Activated CD4-positive, alpha-beta T cell treated with anti-CD3 and anti-CD28 coated beads, Interleukin-2, amount 50 U/mL, for 48 hours (primary cell): ENCODE measurements around the gene HNRNPDL.
"Not testable (repeated sequence)": the region's sequence is repeated elsewhere in the genome, so short reads cannot be mapped to it uniquely, and the experiment has no call there.

Source experiments
- DNase-seq, 2 experiments: peaks; one replicate each; pipeline ENCODE4 v3.0.0-alpha.2; 2020

Gene HNRNPDL

GRCh38 chr4:82430193-82430963, at the start of gene HNRNPDL, which contains the start of gene ENOPH1:
Gene HNRNPDL (minus strand): TSS chr4:82430462. CDS start chr4:82429690, 772 bp downstream.
Gene ENOPH1 (plus strand): TSS chr4:82430590. CDS start chr4:82430830, 240 bp downstream.
- DNase-seq: peak; percentile 99 to 100

- no peak for DNase-seq
Observed at GRCh38 chr4:82479562-82479961, 49.3 kb upstream of the HNRNPDL start.

- not testable (repeated sequence) for DNase-seq
Observed at GRCh38 chr4:82477469-82477868, 47.2 kb upstream of the HNRNPDL start.

- DNase-seq: not testable (repeated sequence)
Observed at GRCh38 chr4:82475931-82476330, 45.7 kb upstream of the HNRNPDL start.

GRCh38 chr4:82473621-82474164, 43.4 kb upstream of the HNRNPDL start:
- no peak for DNase-seq

GRCh38 chr4:82473080-82473479, 42.8 kb upstream of the HNRNPDL start:
- DNase-seq: not testable (repeated sequence)

- DNase-seq: no peak
Observed at GRCh38 chr4:82469791-82470345, 39.6 kb upstream of the HNRNPDL start.

GRCh38 chr4:82467471-82467870, 37.2 kb upstream of the HNRNPDL start:
- DNase-seq: no peak

- no peak for DNase-seq
Observed at GRCh38 chr4:82463221-82463620, 33.0 kb upstream of the HNRNPDL start.

- peak; percentile 90 to 92 for DNase-seq
Observed at GRCh38 chr4:82462415-82462831, 32.2 kb upstream of the HNRNPDL start.

- no peak for DNase-seq
Observed at GRCh38 chr4:82461710-82462109, 31.4 kb upstream of the HNRNPDL start.

- no peak for DNase-seq
Observed at GRCh38 chr4:82458729-82459128, 28.5 kb upstream of the HNRNPDL start.

GRCh38 chr4:82457266-82457665, 27.0 kb upstream of the HNRNPDL start:
- DNase-seq: no peak

GRCh38 chr4:82452026-82452425, 21.8 kb upstream of the HNRNPDL start:
- DNase-seq: no peak

GRCh38 chr4:82450966-82451755, 20.9 kb upstream of the HNRNPDL start:
- no peak for DNase-seq

- no peak for DNase-seq
Observed at GRCh38 chr4:82447886-82448285, 17.6 kb upstream of the HNRNPDL start.

- no peak for DNase-seq
Observed at GRCh38 chr4:82439088-82439487, 8.8 kb upstream of the HNRNPDL start.

- no peak for DNase-seq
Observed at GRCh38 chr4:82437285-82438005, 7.2 kb upstream of the HNRNPDL start.

GRCh38 chr4:82436780-82437179, 6.5 kb upstream of the HNRNPDL start:
- no peak for DNase-seq

- DNase-seq: no peak
Observed at GRCh38 chr4:82436130-82436529, 5.9 kb upstream of the HNRNPDL start.

- no peak for DNase-seq
Observed at GRCh38 chr4:82434949-82435348, 4.7 kb upstream of the HNRNPDL start.

- no peak for DNase-seq
Observed at GRCh38 chr4:82433791-82434190, 3.5 kb upstream of the HNRNPDL start.

- DNase-seq: no peak
Observed at GRCh38 chr4:82432596-82432995, 2.3 kb upstream of the HNRNPDL start.
